ENCODE measurements around the gene HTR5A.

The HTR5A gene

GRCh38 chr7:155130493-155130892, 60.4 kb downstream of the HTR5A start:
- no peaks in the 10 kb centered on the region for H3K9me3 ChIP-seq
- no peak overlapping the region for H3K27ac ChIP-seq
- no peaks in the 10 kb centered on the region for H3K36me3 ChIP-seq
- no peak overlapping the region for H3K9ac ChIP-seq
- no peak for TF ChIP-seq Cebpa-rat (IDR thresholded peaks at IDR 0.05)
- no peak overlapping the region for H3K4me3 ChIP-seq
- H3K27me3 ChIP-seq: no peaks in the 10 kb centered on the region
- no peak overlapping the region for H3K4me2 ChIP-seq
- no peaks in the 10 kb centered on the region for H4K20me1 ChIP-seq
- no peaks in the 10 kb centered on the region for H3K4me1 ChIP-seq

DNA sequence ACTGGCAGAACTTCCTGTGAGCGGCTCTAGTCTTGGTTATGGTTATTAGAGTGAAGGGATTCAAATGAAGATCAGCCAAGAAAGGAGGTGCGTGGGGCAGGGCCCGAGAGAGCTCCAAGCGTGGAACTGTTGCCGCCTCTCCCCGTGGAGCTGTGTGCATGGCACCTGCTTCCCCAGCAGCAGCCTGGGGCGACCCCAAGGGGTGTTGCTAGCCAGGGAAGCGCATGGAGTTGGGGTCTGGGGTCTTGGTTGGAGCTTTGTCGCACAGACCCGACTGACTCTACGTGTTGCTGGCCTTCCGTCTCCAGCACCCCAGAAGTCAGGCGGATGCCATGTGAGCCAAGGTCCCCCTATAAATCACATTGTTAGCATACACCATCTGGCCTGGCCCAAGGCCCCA, 61.0 kb downstream of the HTR5A start:
- TF ChIP-seq Cebpa-rat (IDR thresholded peaks at IDR 0.05): no peak
- no peak overlapping the region for H3K27ac ChIP-seq
- H3K27me3 ChIP-seq: no peaks in the 10 kb centered on the region
- H3K9ac ChIP-seq: no peak overlapping the region
- H3K4me3 ChIP-seq: no peak overlapping the region
- H3K4me2 ChIP-seq: no peak overlapping the region
- no peaks in the 10 kb centered on the region for H4K20me1 ChIP-seq
- no peaks in the 10 kb centered on the region for H3K36me3 ChIP-seq
- no peaks in the 10 kb centered on the region for H3K9me3 ChIP-seq
- H3K4me1 ChIP-seq: no peaks in the 10 kb centered on the region

- no peak overlapping the region for H3K9ac ChIP-seq
- no peak overlapping the region for H3K4me3 ChIP-seq
- H4K20me1 ChIP-seq: no peaks in the 10 kb centered on the region
- no peak overlapping the region for H3K4me2 ChIP-seq
- no peaks in the 10 kb centered on the region for H3K36me3 ChIP-seq
- H3K9me3 ChIP-seq: no peaks in the 10 kb centered on the region
- H3K27ac ChIP-seq: no peak overlapping the region
- no peak for TF ChIP-seq Cebpa-rat (IDR thresholded peaks at IDR 0.05)
- H3K27me3 ChIP-seq: no peaks in the 10 kb centered on the region
- no peaks in the 10 kb centered on the region for H3K4me1 ChIP-seq
Measured at GRCh38 chr7:155132431-155132830, 62.3 kb downstream of the HTR5A start.

- Histone ChIP-seq H3K9ac (no peak overlapping the region), H3K27ac (no peak overlapping the region), H3K36me3 (no peaks in the 10 kb centered on the region), H3K4me2 (no peak overlapping the region), H4K20me1 (no peaks in the 10 kb centered on the region), H3K9me3 (no peaks in the 10 kb centered on the region), H3K4me1 (peaks cover 5% of the 10 kb centered on the region; the same call in 1 of the 2 replicates), H3K27me3 (no peaks in the 10 kb centered on the region), H3K4me3 (no peak overlapping the region)
- no peak for TF ChIP-seq Cebpa-rat (IDR thresholded peaks at IDR 0.05)
Measured at GRCh38 chr7:155136619-155137243, 66.6 kb downstream of the HTR5A start.

All from BLaER1 (cell line).